IMR-90 (cell line): Measurements from ENCODE around the gene PLCG1. TPM values are rescaled to one million over a fixed set of nuclear protein-coding genes. Genes with fewer than 3 reads are reported as not detected.

Experiments
- ATAC-seq: fragments of 200-7000 bp; cut with Tn5 transposase; 2 replicates; pipeline ENCODE4 v1.9.1; 2020; ENCODE audit warnings: low read depth, mild to moderate bottlenecking, moderate library complexity
- BruUV-seq: library from RNA; stranded (reverse); fragments of 400-500 nt; replicated peaks from 2 replicates; lab custom pipeline; 2021; lab: Mats Ljungman, UMichigan
- CTCF ChIA-PET: fragments of 300-600 bp; formaldehyde crosslinking; extraction: SDS; loops from one replicate; lab custom pipeline; 2021; ENCODE audit warnings: antibody characterized with exemption; lab: Yijun Ruan, JAX
- POLR2A ChIA-PET: fragments of 300-600 bp; sonication (Branson Sonifier 250); formaldehyde crosslinking; loops from one replicate; lab custom pipeline; 2022; ENCODE audit warnings: antibody characterized with exemption; ENCODE audit not compliant: unreplicated experiment; lab: Charles Lee
- DNase-seq: peaks from one replicate; pipeline ENCODE4 v3.0.0; 2013
- H2AFZ ChIP-seq: replicated peaks from 2 replicates; pipeline ENCODE3; 2013; ENCODE audit warnings: low read length, mild to moderate bottlenecking; ENCODE audit not compliant: poor library complexity
- H2AK5ac ChIP-seq: 2 replicates; pipeline ENCODE4 v1.6.1; 2013; ENCODE audit warnings: low read depth, low read length, inconsistent platforms
- H2AK9ac ChIP-seq: replicated peaks from 2 replicates; pipeline ENCODE3; 2013; ENCODE audit warnings: mild to moderate bottlenecking, low read depth, low read length, moderate library complexity; ENCODE audit not compliant: poor library complexity
- H2BK120ac ChIP-seq: 2 replicates; pipeline ENCODE4 v1.6.1; 2013; ENCODE audit warnings: low read depth, low read length, inconsistent platforms
- H2BK15ac ChIP-seq: 3 replicates; pipeline ENCODE4 v1.6.1; 2013; ENCODE audit warnings: low read depth, low read length, inconsistent platforms
- H2BK20ac ChIP-seq: 2 replicates; pipeline ENCODE4 v1.6.1; 2013; ENCODE audit warnings: low read depth, mild to moderate bottlenecking, inconsistent platforms, low read length, moderate library complexity
- H2BK5ac ChIP-seq: 2 replicates; pipeline ENCODE4 v1.6.1; 2013; ENCODE audit warnings: mild to moderate bottlenecking, low read depth, low read length, inconsistent platforms; ENCODE audit not compliant: poor library complexity, severe bottlenecking
- H3K14ac ChIP-seq: replicated peaks from 2 replicates; pipeline ENCODE4 v1.6.1; 2013; ENCODE audit warnings: low read depth, low read length, inconsistent platforms
- H3K18ac ChIP-seq: 2 replicates; pipeline ENCODE4 v1.6.1; 2013; ENCODE audit warnings: low read depth, low read length, control low read depth
- H3K23ac ChIP-seq: 2 replicates; pipeline ENCODE4 v1.6.1; 2013; ENCODE audit warnings: low read depth, low read length, inconsistent platforms
- H3K27ac ChIP-seq: 2 replicates; pipeline ENCODE4 v1.5.1; 2013; ENCODE audit warnings: mild to moderate bottlenecking, control low read depth, low read length; ENCODE audit not compliant: insufficient read depth
- H3K27me3 ChIP-seq: 2 replicates; pipeline ENCODE4 v1.6.1; 2013; ENCODE audit warnings: low read length; ENCODE audit not compliant: control insufficient read depth, insufficient read depth
- H3K36me3 ChIP-seq: 2 replicates; pipeline ENCODE4 v1.6.1; 2013; ENCODE audit warnings: low read length, mixed read lengths; ENCODE audit not compliant: control insufficient read depth, insufficient read depth
- H3K4ac ChIP-seq: 2 replicates; pipeline ENCODE4 v1.6.1; 2013; ENCODE audit warnings: low read depth, low read length, inconsistent platforms
- H3K4me1 ChIP-seq: 2 replicates; pipeline ENCODE4 v1.6.1; 2013; ENCODE audit warnings: low read length, mixed read lengths; ENCODE audit not compliant: control insufficient read depth, insufficient read depth
- H3K4me2 ChIP-seq: 2 replicates; pipeline ENCODE4 v1.6.1; 2013; ENCODE audit warnings: low read depth, mild to moderate bottlenecking, control low read depth, low read length, moderate library complexity
- H3K4me3 ChIP-seq: 2 replicates; pipeline ENCODE4 v1.5.1; 2013; ENCODE audit warnings: low read depth, mild to moderate bottlenecking, control low read depth, low read length, moderate library complexity; ENCODE audit not compliant: insufficient read depth
- H3K56ac ChIP-seq: 2 replicates; pipeline ENCODE4 v1.6.1; 2013; ENCODE audit warnings: low read length, inconsistent platforms; ENCODE audit not compliant: insufficient read depth; ENCODE audit errors: extremely low read depth
- H3K79me1 ChIP-seq, 2 experiments: 2 replicates each; pipeline ENCODE4 v1.6.1; 2013; ENCODE audit warnings: low read length in 2 of 2, inconsistent platforms in 1 of 2, low read depth in 1 of 2
- H3K9ac ChIP-seq: 2 replicates; pipeline ENCODE4 v1.6.1; 2013; ENCODE audit warnings: low read depth, low read length, control low read depth
- H3K9me1 ChIP-seq: 2 replicates; pipeline ENCODE4 v1.6.1; 2013; ENCODE audit warnings: low read length, inconsistent platforms; ENCODE audit not compliant: insufficient read depth
- H3K9me3 ChIP-seq: 2 replicates; pipeline ENCODE4 v1.6.1; 2013; ENCODE audit warnings: low read length; ENCODE audit not compliant: control insufficient read depth, insufficient read depth
- H4K20me1 ChIP-seq: 2 replicates; pipeline ENCODE4 v1.6.1; 2013; ENCODE audit warnings: low read length, inconsistent platforms; ENCODE audit not compliant: insufficient read depth
- H4K5ac ChIP-seq: 2 replicates; pipeline ENCODE4 v1.6.1; 2013; ENCODE audit warnings: mild to moderate bottlenecking, low read depth, low read length, control low read depth
- H4K8ac ChIP-seq, 2 experiments: 2 replicates each; pipeline ENCODE4 v1.6.1; 2013; ENCODE audit warnings: low read depth in 2 of 2, low read length in 2 of 2, control low read depth in 1 of 2, inconsistent platforms in 1 of 2
- H4K91ac ChIP-seq: 2 replicates; pipeline ENCODE4 v1.6.1; 2013; ENCODE audit warnings: low read depth, low read length, inconsistent platforms; ENCODE audit not compliant: insufficient read depth
- BHLHE40 ChIP-seq: fragments of 150-350 bp; IDR thresholded peaks from 2 replicates; pipeline ENCODE4 v1.6.1; 2016; ENCODE audit warnings: mild to moderate bottlenecking, low read depth, low read length
- CEBPB ChIP-seq: IDR thresholded peaks from 2 replicates; pipeline ENCODE4 v1.6.1; 2012; ENCODE audit warnings: low read depth, low read length, improper control_type of control experiment
- CHD1 ChIP-seq: IDR thresholded peaks from 2 replicates; pipeline ENCODE4 v1.6.1; 2012; ENCODE audit warnings: low read depth, low read length, improper control_type of control experiment
- FOS ChIP-seq: fragments of 150-350 bp; IDR thresholded peaks from 2 replicates; pipeline ENCODE4 v1.6.1; 2016; ENCODE audit warnings: low read depth, low read length
- MAFK ChIP-seq: IDR thresholded peaks from 2 replicates; pipeline ENCODE4 v1.6.1; 2012; ENCODE audit warnings: low read depth, low read length, improper control_type of control experiment
- MAZ ChIP-seq: IDR thresholded peaks from 2 replicates; pipeline ENCODE4 v1.6.1; 2012; ENCODE audit warnings: low read depth, mild to moderate bottlenecking, low read length, improper control_type of control experiment, moderate library complexity, borderline replicate concordance
- MXI1 ChIP-seq: IDR thresholded peaks from 2 replicates; pipeline ENCODE4 v1.6.1; 2012; ENCODE audit warnings: low read depth, mild to moderate bottlenecking, low read length, moderate library complexity, borderline replicate concordance
- NFE2L2 ChIP-seq: fragments of 150-350 bp; IDR thresholded peaks from 2 replicates; pipeline ENCODE4 v1.6.1; 2016; ENCODE audit warnings: low read depth, mild to moderate bottlenecking, low read length
- POLR2A ChIP-seq: IDR thresholded peaks from 2 replicates; pipeline ENCODE4 v1.6.1; 2012; ENCODE audit warnings: mild to moderate bottlenecking, low read depth, low read length
- RAD21 ChIP-seq: IDR thresholded peaks from 2 replicates; pipeline ENCODE4 v1.6.1; 2012; ENCODE audit warnings: low read length, improper control_type of control experiment
- RCOR1 ChIP-seq: IDR thresholded peaks from 2 replicates; pipeline ENCODE4 v1.6.1; 2012; ENCODE audit warnings: mild to moderate bottlenecking, low read length, improper control_type of control experiment; ENCODE audit not compliant: insufficient replicate concordance
- RFX5 ChIP-seq: IDR thresholded peaks from 2 replicates; pipeline ENCODE4 v1.8.0; 2012; ENCODE audit warnings: low read depth, mild to moderate bottlenecking, low read length, moderate library complexity
- SMC3 ChIP-seq: fragments of 150-350 bp; IDR thresholded peaks from 2 replicates; pipeline ENCODE4 v1.6.1; 2016; ENCODE audit warnings: low read depth, mild to moderate bottlenecking, antibody characterized with exemption, low read length, moderate library complexity
- WGBS, 2 experiments: methylation state at CpG; one replicate each; pipeline versions ENCODE4 v1.1.5 to v1.1.7; 2013; ENCODE audit warnings: missing lambda C conversion rate in 2 of 2; ENCODE audit not compliant: insufficient read length in 1 of 2; ENCODE audit errors: extremely low coverage in 2 of 2; 5-methylcytosine and 5-hydroxymethylcytosine counted together
- dilution Hi-C: fragments of 300-500 bp; cut with HindIII; formaldehyde crosslinking; loops from one replicate; pipeline ENCODE4 v1.14.3; 2018; ENCODE audit warnings: low sequenced_read_pairs; ENCODE audit not compliant: unreplicated experiment
- in situ Hi-C: fragments of 300-500 bp; cut with MboI; formaldehyde crosslinking; loops from 3 replicates; pipeline ENCODE4 v1.14.3; 2019; ENCODE audit warnings: low sequenced_read_pairs, inconsistent platforms, mixed read lengths
- intact Hi-C: fragments of 100-400 bp; cut with micrococcal nuclease; formaldehyde crosslinking; loops from 2 replicates; pipeline ENCODE4 v1.10.0; 2022
- polyA plus RNA-seq, 3 experiments: library from polyadenylated mRNA; depleted of rRNA; stranded (reverse); fragments of >200 nt; gene quantifications; 2 replicates each; pipeline ENCODE4 v1.2.3, GENCODE V29; 2012; ENCODE audit warnings: low replicate concordance in 1 of 3
- total RNA-seq: library from RNA; depleted of rRNA; stranded (reverse); fragments of >200 nt; gene quantifications from 2 replicates; pipeline ENCODE4 v1.2.3, GENCODE V29; 2012
- TF ChIP-seq, protein P1 (sequence below): conservative IDR thresholded peaks from 2 replicates; pipeline ENCODE4 v1.5.1; 2012; ENCODE audit warnings: mild to moderate bottlenecking, low read depth, low read length, improper control_type of control experiment
- TF ChIP-seq, protein P2 (sequence below): fragments of 150-350 bp; IDR thresholded peaks from 2 replicates; pipeline ENCODE4 v1.6.1; 2016; ENCODE audit warnings: low read depth, mild to moderate bottlenecking, low read length, moderate library complexity, borderline replicate concordance
- TF ChIP-seq, protein P3 (sequence below): fragments of 150-350 bp; IDR thresholded peaks from 2 replicates; pipeline ENCODE4 v1.6.1; 2017; ENCODE audit warnings: mild to moderate bottlenecking, antibody characterized with exemption, low read length, low read depth

Gene PLCG1
- total and polyA plus RNA-seq, 2 of the 4 experiments (the other 2 are of a cell fraction), result 59.1 to 69.1 TPM

DNA sequence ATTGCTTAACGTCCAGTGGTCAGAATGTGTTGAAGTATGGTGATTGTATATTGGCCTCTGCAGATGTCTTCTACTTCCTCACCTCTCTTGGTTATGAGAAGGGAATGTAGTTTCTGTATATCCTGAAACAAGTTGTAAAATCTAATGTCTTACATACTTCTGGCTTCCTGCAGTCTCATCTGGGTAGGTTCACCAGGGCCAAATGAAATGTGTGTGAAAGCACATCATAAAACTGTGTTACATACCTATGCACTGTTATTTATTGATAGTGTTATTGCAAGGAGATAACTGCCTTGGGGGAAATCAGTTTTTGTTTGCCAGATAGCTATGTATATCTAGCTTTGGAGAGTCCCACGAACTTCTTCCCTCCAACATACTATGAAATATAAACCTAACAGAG is 35.7 kb upstream of the PLCG1 start:
- ChIA-PET POLR2A (no interaction called here), CTCF (no interaction called here)
- no TSS peak for BruUV-seq
- H4K8ac ChIP-seq, result no peak overlapping the region
- no peak for ATAC-seq
- H2BK15ac ChIP-seq, result no peak overlapping the region
- peaks cover 12 to 37% of the 10 kb centered on the region in 2 experiments for H3K79me1 ChIP-seq
- H3K9ac ChIP-seq, result no peak overlapping the region
- intact Hi-C loops, result no loop called here
- H3K27me3 ChIP-seq, result no peaks in the 10 kb centered on the region
- H4K20me1 ChIP-seq, result no peaks in the 10 kb centered on the region
- no peak overlapping the region for H4K91ac ChIP-seq
- H3K36me3 ChIP-seq, result peaks cover 45% of the 10 kb centered on the region
- WGBS, 2 experiments, result no CpG with 5 or more reads among the region's 2 CpGs
- H3K27ac ChIP-seq, result no peak overlapping the region
- no peak overlapping the region for H3K14ac ChIP-seq
- no peak overlapping the region for H3K4me2 ChIP-seq
- no peak overlapping the region for H2BK20ac ChIP-seq
- no peak overlapping the region for H3K23ac ChIP-seq
- H4K5ac ChIP-seq, result no peak overlapping the region
- dilution Hi-C loops, result no loop called here
- no peak overlapping the region for H2AK5ac ChIP-seq
- no peak overlapping the region for H3K56ac ChIP-seq
- no peak for DNase-seq
- H3K18ac ChIP-seq, result no peak overlapping the region
- in situ Hi-C loops, result no loop called here
- no peak overlapping the region for H2BK5ac ChIP-seq
- no peak overlapping the region for H2BK120ac ChIP-seq
- H3K4me1 ChIP-seq, result peaks cover 9% of the 10 kb centered on the region
- no peaks in the 10 kb centered on the region for H3K9me3 ChIP-seq
- TF ChIP-seq, protein P1, sequence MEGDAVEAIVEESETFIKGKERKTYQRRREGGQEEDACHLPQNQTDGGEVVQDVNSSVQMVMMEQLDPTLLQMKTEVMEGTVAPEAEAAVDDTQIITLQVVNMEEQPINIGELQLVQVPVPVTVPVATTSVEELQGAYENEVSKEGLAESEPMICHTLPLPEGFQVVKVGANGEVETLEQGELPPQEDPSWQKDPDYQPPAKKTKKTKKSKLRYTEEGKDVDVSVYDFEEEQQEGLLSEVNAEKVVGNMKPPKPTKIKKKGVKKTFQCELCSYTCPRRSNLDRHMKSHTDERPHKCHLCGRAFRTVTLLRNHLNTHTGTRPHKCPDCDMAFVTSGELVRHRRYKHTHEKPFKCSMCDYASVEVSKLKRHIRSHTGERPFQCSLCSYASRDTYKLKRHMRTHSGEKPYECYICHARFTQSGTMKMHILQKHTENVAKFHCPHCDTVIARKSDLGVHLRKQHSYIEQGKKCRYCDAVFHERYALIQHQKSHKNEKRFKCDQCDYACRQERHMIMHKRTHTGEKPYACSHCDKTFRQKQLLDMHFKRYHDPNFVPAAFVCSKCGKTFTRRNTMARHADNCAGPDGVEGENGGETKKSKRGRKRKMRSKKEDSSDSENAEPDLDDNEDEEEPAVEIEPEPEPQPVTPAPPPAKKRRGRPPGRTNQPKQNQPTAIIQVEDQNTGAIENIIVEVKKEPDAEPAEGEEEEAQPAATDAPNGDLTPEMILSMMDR, result no peak
- TF ChIP-seq, protein P2, sequence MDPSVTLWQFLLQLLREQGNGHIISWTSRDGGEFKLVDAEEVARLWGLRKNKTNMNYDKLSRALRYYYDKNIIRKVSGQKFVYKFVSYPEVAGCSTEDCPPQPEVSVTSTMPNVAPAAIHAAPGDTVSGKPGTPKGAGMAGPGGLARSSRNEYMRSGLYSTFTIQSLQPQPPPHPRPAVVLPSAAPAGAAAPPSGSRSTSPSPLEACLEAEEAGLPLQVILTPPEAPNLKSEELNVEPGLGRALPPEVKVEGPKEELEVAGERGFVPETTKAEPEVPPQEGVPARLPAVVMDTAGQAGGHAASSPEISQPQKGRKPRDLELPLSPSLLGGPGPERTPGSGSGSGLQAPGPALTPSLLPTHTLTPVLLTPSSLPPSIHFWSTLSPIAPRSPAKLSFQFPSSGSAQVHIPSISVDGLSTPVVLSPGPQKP, result no peak
- TF ChIP-seq BHLHE40 (no peak), CEBPB (no peak), RAD21 (no peak), NFE2L2 (no peak), CHD1 (no peak), MAZ (no peak), RCOR1 (no peak), POLR2A (no peak), MXI1 (no peak), MAFK (no peak), RFX5 (no peak), FOS (no peak), SMC3 (no peak)
- TF ChIP-seq, protein P3, sequence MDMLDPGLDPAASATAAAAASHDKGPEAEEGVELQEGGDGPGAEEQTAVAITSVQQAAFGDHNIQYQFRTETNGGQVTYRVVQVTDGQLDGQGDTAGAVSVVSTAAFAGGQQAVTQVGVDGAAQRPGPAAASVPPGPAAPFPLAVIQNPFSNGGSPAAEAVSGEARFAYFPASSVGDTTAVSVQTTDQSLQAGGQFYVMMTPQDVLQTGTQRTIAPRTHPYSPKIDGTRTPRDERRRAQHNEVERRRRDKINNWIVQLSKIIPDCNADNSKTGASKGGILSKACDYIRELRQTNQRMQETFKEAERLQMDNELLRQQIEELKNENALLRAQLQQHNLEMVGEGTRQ, result no peak
- H3K4ac ChIP-seq, result no peak overlapping the region
- H2AK9ac ChIP-seq, result no peak overlapping the region
- H3K9me1 ChIP-seq, result peaks cover 3% of the 10 kb centered on the region; the same call in 1 of the 2 replicates
- no peak overlapping the region for H3K4me3 ChIP-seq
- no peak overlapping the region for H2AFZ ChIP-seq
